WTC11 (cell line): ENCODE measurements around the gene AKR1E2. TPM values are rescaled to one million over a fixed set of nuclear protein-coding genes. Genes with fewer than 3 reads are reported as not detected.

Experiments
- ATAC-seq: fragments of 200-7000 bp; cut with Tn5 transposase; 2 replicates; pipeline ENCODE4 v1.10.0; 2021; ENCODE audit warnings: mild to moderate bottlenecking, moderate library complexity
- CTCF ChIA-PET: fragments of 300-600 bp; sonication (Branson Sonifier 250); formaldehyde crosslinking; loops from one replicate; lab custom pipeline; 2021; ENCODE audit warnings: antibody characterized with exemption; lab: Charles Lee
- POLR2A ChIA-PET: fragments of 350-600 bp; sonication (Branson Sonifier 250); formaldehyde crosslinking; loops from one replicate; lab custom pipeline; 2021; ENCODE audit warnings: antibody characterized with exemption; lab: Charles Lee
- DNase-seq: peaks from one replicate; pipeline ENCODE4 v3.0.0; 2021; ENCODE audit warnings: low spot score
- H3K27ac Mint-ChIP-seq: 2 replicates; pipeline ENCODE4 v1.8.0; 2021; ENCODE audit warnings: mixed read lengths
- H3K27me3 Mint-ChIP-seq: 2 replicates; pipeline ENCODE4 v1.8.0; 2021; ENCODE audit warnings: low read depth, mild to moderate bottlenecking, moderate library complexity, mixed read lengths
- H3K36me3 Mint-ChIP-seq: 2 replicates; pipeline ENCODE4 v1.8.0; 2021; ENCODE audit warnings: mixed read lengths
- H3K4me1 Mint-ChIP-seq: 2 replicates; pipeline ENCODE4 v1.8.0; 2022; ENCODE audit warnings: mixed read lengths
- H3K4me3 Mint-ChIP-seq: 2 replicates; pipeline ENCODE4 v1.8.0; 2021; ENCODE audit warnings: mild to moderate bottlenecking, moderate library complexity, mixed read lengths
- H3K9me3 Mint-ChIP-seq: 2 replicates; pipeline ENCODE4 v1.8.0; 2021; ENCODE audit warnings: mixed read lengths
- AR ChIP-seq: fragments of 250-450 bp; sonication (Bioruptor Pico); IDR thresholded peaks from 2 replicates; pipeline ENCODE4 v1.9.0; 2021; ENCODE audit warnings: mild to moderate bottlenecking
- ATF1 ChIP-seq: sonication (generic); formaldehyde crosslinking; IDR thresholded peaks from 2 replicates; pipeline ENCODE4 v1.8.1; 2023; ENCODE audit warnings: mild to moderate bottlenecking, moderate library complexity, missing genetic modification reagents
- ATF2 ChIP-seq: sonication (generic); formaldehyde crosslinking; IDR thresholded peaks from 2 replicates; pipeline ENCODE4 v1.8.1; 2022; ENCODE audit warnings: low read depth, missing genetic modification reagents, borderline replicate concordance
- E2F4 ChIP-seq: sonication (generic); formaldehyde crosslinking; IDR thresholded peaks from 2 replicates; pipeline ENCODE4 v1.8.1; 2022; ENCODE audit warnings: low read depth, mild to moderate bottlenecking, moderate library complexity, missing genetic modification reagents, borderline replicate concordance
- EMX1 ChIP-seq: fragments of 250-450 bp; sonication (Bioruptor Pico); IDR thresholded peaks from 2 replicates; pipeline ENCODE4 v1.8.0; 2021; ENCODE audit warnings: mild to moderate bottlenecking
- FOXK1 ChIP-seq: sonication (generic); formaldehyde crosslinking; IDR thresholded peaks from 2 replicates; pipeline ENCODE4 v1.8.0; 2022; ENCODE audit warnings: mild to moderate bottlenecking, moderate library complexity, missing genetic modification reagents
- HMGA2 ChIP-seq: fragments of 250-450 bp; sonication (Bioruptor Pico); IDR thresholded peaks from 2 replicates; pipeline ENCODE4 v1.4.0; 2021; ENCODE audit warnings: mild to moderate bottlenecking, moderate library complexity
- MAX ChIP-seq: sonication (generic); formaldehyde crosslinking; IDR thresholded peaks from 2 replicates; pipeline ENCODE4 v1.8.0; 2022; ENCODE audit warnings: mild to moderate bottlenecking, missing genetic modification reagents
- MXD4 ChIP-seq: fragments of 250-450 bp; sonication (Bioruptor Pico); IDR thresholded peaks from 2 replicates; pipeline ENCODE4 v1.8.0; 2021; ENCODE audit warnings: mild to moderate bottlenecking, moderate library complexity, borderline replicate concordance
- MYBL2 ChIP-seq: sonication (generic); formaldehyde crosslinking; IDR thresholded peaks from 2 replicates; pipeline ENCODE4 v1.8.1; 2023; ENCODE audit warnings: mild to moderate bottlenecking, moderate library complexity, missing genetic modification reagents
- NFE2L1 ChIP-seq: sonication (generic); formaldehyde crosslinking; IDR thresholded peaks from 2 replicates; pipeline ENCODE4 v1.8.1; 2023; ENCODE audit warnings: missing genetic modification reagents
- OVOL2 ChIP-seq: fragments of 250-450 bp; sonication (Bioruptor Pico); IDR thresholded peaks from 2 replicates; pipeline ENCODE4 v1.9.0; 2021; ENCODE audit warnings: mild to moderate bottlenecking, borderline replicate concordance
- SMAD4 ChIP-seq: sonication (generic); formaldehyde crosslinking; IDR thresholded peaks from 2 replicates; pipeline ENCODE4 v1.8.0; 2022; ENCODE audit warnings: mild to moderate bottlenecking, missing genetic modification reagents
- SP1 ChIP-seq: sonication (generic); formaldehyde crosslinking; conservative IDR thresholded peaks from 2 replicates; pipeline ENCODE4 v1.8.1; 2022; ENCODE audit warnings: missing genetic modification reagents
- TEAD1 ChIP-seq: sonication (generic); formaldehyde crosslinking; IDR thresholded peaks from 2 replicates; pipeline ENCODE4 v1.8.0; 2022; ENCODE audit warnings: mild to moderate bottlenecking, missing genetic modification reagents
- TEAD4 ChIP-seq: sonication (generic); formaldehyde crosslinking; IDR thresholded peaks from 2 replicates; pipeline ENCODE4 v1.8.0; 2022; ENCODE audit warnings: mild to moderate bottlenecking, missing genetic modification reagents
- ZNF121 ChIP-seq: sonication (generic); formaldehyde crosslinking; IDR thresholded peaks from 2 replicates; pipeline ENCODE4 v1.8.0; 2023; ENCODE audit warnings: missing genetic modification reagents
- ZNF263 ChIP-seq: sonication (generic); formaldehyde crosslinking; IDR thresholded peaks from 2 replicates; pipeline ENCODE4 v1.8.1; 2022; ENCODE audit warnings: low read depth, mild to moderate bottlenecking, moderate library complexity, missing genetic modification reagents
- ZNF317 ChIP-seq: sonication (generic); formaldehyde crosslinking; IDR thresholded peaks from 2 replicates; pipeline ENCODE4 v1.8.1; 2023; ENCODE audit warnings: low read depth, mild to moderate bottlenecking, moderate library complexity, missing genetic modification reagents, borderline replicate concordance
- ZNF512 ChIP-seq: sonication (generic); formaldehyde crosslinking; IDR thresholded peaks from 2 replicates; pipeline ENCODE4 v1.8.1; 2022; ENCODE audit warnings: missing genetic modification reagents, borderline replicate concordance
- ZNF671 ChIP-seq: fragments of 250-450 bp; sonication (Bioruptor Pico); IDR thresholded peaks from 2 replicates; pipeline ENCODE4 v1.8.0; 2021; ENCODE audit warnings: mild to moderate bottlenecking
- total RNA-seq: library from RNA; stranded (reverse); gene quantifications from 3 replicates; pipeline ENCODE4 v1.2.3, GENCODE V29; 2021
- TF ChIP-seq, protein P1 (sequence below): fragments of 250-450 bp; sonication (Bioruptor Pico); IDR thresholded peaks from 2 replicates; pipeline ENCODE4 v1.8.0; 2021; ENCODE audit warnings: mild to moderate bottlenecking

AKR1E2 gene
- total RNA-seq, 1 experiment from 2014 or later: 1.7 TPM

DNA sequence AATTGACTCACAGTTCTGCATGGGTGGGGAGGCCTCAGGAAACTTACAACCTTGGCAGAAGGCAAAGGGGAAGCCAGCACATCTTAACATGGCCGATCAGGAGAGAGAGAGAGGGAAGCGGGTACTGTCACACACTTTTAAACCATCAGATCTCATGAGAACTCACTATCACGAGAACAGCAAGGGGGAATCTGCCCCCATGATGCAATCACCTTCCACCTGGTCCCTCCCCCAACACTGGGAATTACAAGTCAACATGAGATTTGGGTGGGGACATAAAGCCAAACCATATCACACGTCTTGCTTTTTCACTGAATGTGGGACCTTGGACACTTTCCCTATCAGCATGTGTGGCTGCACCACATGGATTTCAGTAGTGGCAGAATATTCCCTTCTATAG is 9.0 kb upstream of the AKR1E2 start:
- CTCF ChIA-PET: no interaction called here
- no peak overlapping the region for H3K27ac Mint-ChIP-seq

GRCh38 chr10:4819067-4819466 is 6.9 kb upstream of the AKR1E2 start:
- Mint-ChIP-seq H3K4me3 (no peak overlapping the region), H3K9me3 (peaks cover 11% of the 10 kb centered on the region), H3K36me3 (no peaks in the 10 kb centered on the region), H3K4me1 (no peaks in the 10 kb centered on the region), H3K27ac (no peak overlapping the region), H3K27me3 (peaks cover 6% of the 10 kb centered on the region)
- ChIA-PET CTCF (no interaction called here), POLR2A (no interaction called here)
- TF ChIP-seq ZNF121: no peak
- TF ChIP-seq FOXK1 (CRISPR knock-in tag): no peak
- TF ChIP-seq MXD4: no peak
- ATAC-seq: no peak
- DNase-seq: no peak

More for the DNA sequence above, 9.0 kb upstream of the AKR1E2 start:
- peaks cover 11% of the 10 kb centered on the region for H3K9me3 Mint-ChIP-seq
- peaks cover 7% of the 10 kb centered on the region for H3K4me1 Mint-ChIP-seq
- no peaks in the 10 kb centered on the region for H3K36me3 Mint-ChIP-seq
- POLR2A ChIA-PET: no interaction called here
- ATAC-seq (no peak), DNase-seq (no peak)
- peaks cover 3% of the 10 kb centered on the region; the same call in 1 of the 2 replicates for H3K27me3 Mint-ChIP-seq
- H3K4me3 Mint-ChIP-seq: no peak overlapping the region
- no peak for TF ChIP-seq MAX
- TF ChIP-seq ATF1 (CRISPR knock-in tag): no peak
- TF ChIP-seq, protein P1, sequence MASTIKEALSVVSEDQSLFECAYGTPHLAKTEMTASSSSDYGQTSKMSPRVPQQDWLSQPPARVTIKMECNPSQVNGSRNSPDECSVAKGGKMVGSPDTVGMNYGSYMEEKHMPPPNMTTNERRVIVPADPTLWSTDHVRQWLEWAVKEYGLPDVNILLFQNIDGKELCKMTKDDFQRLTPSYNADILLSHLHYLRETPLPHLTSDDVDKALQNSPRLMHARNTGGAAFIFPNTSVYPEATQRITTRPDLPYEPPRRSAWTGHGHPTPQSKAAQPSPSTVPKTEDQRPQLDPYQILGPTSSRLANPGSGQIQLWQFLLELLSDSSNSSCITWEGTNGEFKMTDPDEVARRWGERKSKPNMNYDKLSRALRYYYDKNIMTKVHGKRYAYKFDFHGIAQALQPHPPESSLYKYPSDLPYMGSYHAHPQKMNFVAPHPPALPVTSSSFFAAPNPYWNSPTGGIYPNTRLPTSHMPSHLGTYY (CRISPR knock-in tag): no peak
- no peak for TF ChIP-seq ZNF263 (CRISPR knock-in tag)
- no peak for TF ChIP-seq ZNF317
- TF ChIP-seq SMAD4: no peak
- TF ChIP-seq TEAD4: no peak
- no peak for TF ChIP-seq ATF2
- no peak for TF ChIP-seq ZNF671 (CRISPR knock-in tag)
- no peak for TF ChIP-seq E2F4

DNA sequence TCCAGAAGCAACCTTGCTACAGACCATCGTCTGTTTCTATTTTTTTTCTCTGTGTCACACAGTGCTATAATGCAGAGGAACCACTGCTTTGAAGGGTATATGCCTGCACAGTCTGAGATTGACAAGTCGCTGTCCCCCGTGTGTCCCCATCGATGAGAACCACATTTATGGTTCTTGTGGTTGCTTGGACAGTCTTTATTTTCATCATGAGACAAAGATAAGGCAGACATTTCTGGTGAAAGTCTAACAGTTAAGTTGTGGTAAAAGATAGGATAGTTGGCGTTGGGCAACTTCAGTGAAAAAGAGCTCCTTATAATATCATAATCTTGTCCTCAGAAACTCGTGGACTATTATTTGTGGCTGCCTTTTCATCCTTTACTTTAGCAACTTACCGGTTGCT is 6.3 kb upstream of the AKR1E2 start:
- no peak overlapping the region for H3K27ac Mint-ChIP-seq
- ChIA-PET CTCF (no interaction called here), POLR2A (no interaction called here)
- H3K9me3 Mint-ChIP-seq: peaks cover 11% of the 10 kb centered on the region
- ATAC-seq (no peak), DNase-seq (no peak)
- no peaks in the 10 kb centered on the region for H3K36me3 Mint-ChIP-seq
- no peak overlapping the region for H3K4me3 Mint-ChIP-seq
- H3K27me3 Mint-ChIP-seq: peaks cover 12% of the 10 kb centered on the region
- H3K4me1 Mint-ChIP-seq: no peaks in the 10 kb centered on the region
- TF ChIP-seq AR (CRISPR knock-in tag) (no peak), ZNF512 (no peak), TEAD1 (no peak), NFE2L1 (CRISPR knock-in tag) (no peak), MXD4 (no peak), SP1 (CRISPR knock-in tag) (no peak), OVOL2 (CRISPR knock-in tag) (no peak), MYBL2 (CRISPR knock-in tag) (no peak), EMX1 (CRISPR knock-in tag) (no peak), HMGA2 (no peak)
- TF ChIP-seq, protein P1 (CRISPR knock-in tag): no peak
